AG04449 (cell line): ENCODE data around the gene CELA2A.
"Not testable (repeated sequence)": the region's sequence is repeated elsewhere in the genome, so short reads cannot be mapped to it uniquely, and the experiment has no call there.

ENCODE experiments used
- CTCF ChIA-PET: fragments of 350-600 bp; formaldehyde crosslinking; extraction: SDS; loops from one replicate; lab custom pipeline; 2021; ENCODE audit warnings: antibody characterized with exemption; lab: Yijun Ruan, JAX
- POLR2A ChIA-PET: fragments of 400-600, 350-600 bp; formaldehyde crosslinking; extraction: SDS; loops from one replicate; lab custom pipeline; 2020; ENCODE audit warnings: antibody characterized with exemption, inconsistent platforms; lab: Yijun Ruan, JAX
- DNase-seq: peaks from one replicate; pipeline ENCODE4 v3.0.0-alpha.2; 2010; ENCODE audit warnings: low read depth, low spot score
- H3K4me3 ChIP-seq: 2 replicates; pipeline ENCODE4 v1.5.1; 2011; ENCODE audit warnings: low read depth, mild to moderate bottlenecking, control low read depth, low read length
- TF ChIP-seq, protein P1 (sequence below): IDR thresholded peaks from one replicate; pipeline ENCODE4 v1.5.1; 2011; ENCODE audit warnings: mild to moderate bottlenecking, moderate library complexity, low read length, control low read depth, inconsistent platforms; ENCODE audit not compliant: insufficient read depth; ENCODE audit errors: missing control alignments

The CELA2A gene

DNA sequence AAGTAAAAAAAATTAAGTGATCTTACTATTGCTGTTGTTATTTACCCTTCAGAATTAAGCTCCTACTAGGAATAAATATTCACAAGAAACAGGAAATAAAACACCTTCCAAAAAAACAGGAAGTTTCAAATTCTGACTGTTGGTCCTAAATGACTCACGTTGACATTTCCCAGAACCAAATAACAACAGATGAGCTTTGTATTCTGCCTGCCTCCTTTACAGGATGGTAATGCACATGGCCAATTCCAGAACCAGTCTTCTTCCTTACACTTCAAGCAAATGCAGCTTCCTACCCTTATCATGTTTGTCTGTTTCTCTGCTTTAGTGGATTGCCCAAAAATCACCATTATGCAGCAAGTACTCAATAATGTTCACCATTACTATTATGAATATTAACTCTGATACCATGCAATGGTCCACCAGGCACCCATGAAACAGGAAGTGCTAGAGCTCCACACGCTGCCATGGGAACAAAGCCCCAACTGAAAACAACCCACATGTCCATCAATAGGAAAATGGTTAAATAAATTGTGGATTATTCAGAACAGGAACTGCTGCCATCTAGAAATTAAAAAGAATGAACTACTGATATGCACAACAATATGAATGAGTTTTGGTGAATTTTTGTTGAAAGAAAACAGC, 58.6 kb downstream of the CELA2A start:
- ChIA-PET POLR2A (no interaction called here), CTCF (interaction anchor here (0.7 kb wide), 1 partner anchor 13 kb away, joined by 3 read pairs; no protein-coding TSS in a partner anchor)
- DNase-seq: no peak
- TF ChIP-seq, protein P1, sequence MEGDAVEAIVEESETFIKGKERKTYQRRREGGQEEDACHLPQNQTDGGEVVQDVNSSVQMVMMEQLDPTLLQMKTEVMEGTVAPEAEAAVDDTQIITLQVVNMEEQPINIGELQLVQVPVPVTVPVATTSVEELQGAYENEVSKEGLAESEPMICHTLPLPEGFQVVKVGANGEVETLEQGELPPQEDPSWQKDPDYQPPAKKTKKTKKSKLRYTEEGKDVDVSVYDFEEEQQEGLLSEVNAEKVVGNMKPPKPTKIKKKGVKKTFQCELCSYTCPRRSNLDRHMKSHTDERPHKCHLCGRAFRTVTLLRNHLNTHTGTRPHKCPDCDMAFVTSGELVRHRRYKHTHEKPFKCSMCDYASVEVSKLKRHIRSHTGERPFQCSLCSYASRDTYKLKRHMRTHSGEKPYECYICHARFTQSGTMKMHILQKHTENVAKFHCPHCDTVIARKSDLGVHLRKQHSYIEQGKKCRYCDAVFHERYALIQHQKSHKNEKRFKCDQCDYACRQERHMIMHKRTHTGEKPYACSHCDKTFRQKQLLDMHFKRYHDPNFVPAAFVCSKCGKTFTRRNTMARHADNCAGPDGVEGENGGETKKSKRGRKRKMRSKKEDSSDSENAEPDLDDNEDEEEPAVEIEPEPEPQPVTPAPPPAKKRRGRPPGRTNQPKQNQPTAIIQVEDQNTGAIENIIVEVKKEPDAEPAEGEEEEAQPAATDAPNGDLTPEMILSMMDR: no peak
- H3K4me3 ChIP-seq: no peak overlapping the region

GRCh38 chr1:15519625-15520024, 63.1 kb downstream of the CELA2A start:
- H3K4me3 ChIP-seq: no peak overlapping the region
- no peak for DNase-seq
- POLR2A ChIA-PET: no interaction called here
- CTCF ChIA-PET: no interaction called here
- TF ChIP-seq, protein P1: no peak

DNA sequence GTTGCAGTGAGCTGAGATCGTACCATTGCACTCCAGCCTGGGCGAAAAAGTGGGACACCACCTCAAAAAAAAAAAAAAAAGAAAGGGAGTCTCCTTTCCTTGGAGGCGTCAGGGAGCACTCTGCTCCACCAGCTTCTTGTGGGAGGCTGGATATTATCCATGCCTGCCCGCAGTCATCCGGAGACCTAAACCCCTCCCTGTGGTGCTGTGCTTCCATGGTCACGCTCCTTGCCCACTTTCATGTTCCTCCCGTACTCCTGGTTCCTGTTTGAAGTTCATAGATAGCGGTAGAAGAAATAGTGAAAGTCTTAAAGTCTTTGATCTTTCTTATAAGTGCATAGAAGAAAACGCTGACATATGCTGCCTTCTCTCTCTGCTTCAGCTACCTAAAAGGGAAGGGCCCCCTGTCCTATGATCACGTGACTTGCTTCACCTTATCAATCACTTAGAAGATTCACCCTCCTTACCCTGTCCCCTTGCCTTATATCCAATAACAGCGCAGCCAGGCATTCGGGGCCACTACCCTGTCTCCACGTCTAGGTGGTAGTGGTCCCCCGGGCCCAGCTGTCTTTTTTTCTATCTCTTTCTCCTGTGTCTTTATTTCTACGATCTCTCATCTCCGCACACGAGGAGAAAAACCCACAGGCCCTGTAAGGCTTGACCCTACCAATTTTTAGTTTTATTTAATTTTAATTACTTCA, 64.8 kb downstream of the CELA2A start:
- CTCF ChIA-PET, DNase-seq, POLR2A ChIA-PET, H3K4me3 ChIP-seq: not testable (repeated sequence)
